ENCODE measurements around the gene CLDN16. TPM values are rescaled to one million over a fixed set of nuclear protein-coding genes. Genes with fewer than 3 reads are reported as not detected.

Gene CLDN16
- total and polyA plus RNA-seq, 7 donors: not detected

GRCh38 chr3:190356246-190356645 lies 31.7 kb upstream of the CLDN16 start:
- Histone ChIP-seq H3K4me3 (no peak overlapping the region), H3K4me1 (no peaks in the 10 kb centered on the region), H3K9me3 (no peaks in the 10 kb centered on the region), H3K27me3 (ENCODE audit: insufficient read depth in 3 of 3, low read length in 2 of 3) (no peaks in the 10 kb centered on the region), H3K27ac (no peak overlapping the region), H3K36me3 (ENCODE audit: insufficient read depth in 1 of 2, low read depth in 1 of 2) (no peaks in the 10 kb centered on the region)
- DNase-seq: no peak
- no peak for ATAC-seq
- TF ChIP-seq CTCF (IDR thresholded peaks at IDR 0.05): no peak
- intact Hi-C loops (cut with DNase I): no loop called here

DNA sequence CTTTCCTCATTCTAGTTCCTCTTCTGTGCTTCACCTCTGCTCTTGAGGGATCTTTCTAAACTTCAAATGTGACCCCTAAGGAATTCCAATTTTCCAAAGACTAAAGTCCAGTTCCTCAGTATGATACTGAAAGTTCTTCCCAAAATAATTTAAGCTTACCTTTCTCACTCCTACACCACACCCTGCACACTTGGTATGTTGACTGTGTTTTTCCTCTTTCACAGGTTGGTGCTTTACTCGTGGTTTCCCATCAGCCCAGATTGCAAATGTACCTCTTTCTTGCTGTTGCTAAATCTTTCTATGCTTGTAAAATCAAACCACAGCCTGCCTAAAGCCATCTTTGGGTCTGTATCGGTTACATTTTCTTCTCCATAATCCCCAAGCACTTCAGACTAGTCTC lies 30.5 kb upstream of the CLDN16 start:
- 34 to 46% (median 42%) methylated on average over 2 of the region's 2 CpGs for WGBS, 3 donors
- no peak for ATAC-seq
- no peaks in the 10 kb centered on the region for H3K9me3 ChIP-seq
- H3K36me3 ChIP-seq (ENCODE audit: insufficient read depth in 1 of 2, low read depth in 1 of 2): no peaks in the 10 kb centered on the region
- TF ChIP-seq CTCF (IDR thresholded peaks at IDR 0.05): no peak
- H3K4me1 ChIP-seq: no peaks in the 10 kb centered on the region
- no peak overlapping the region for H3K4me3 ChIP-seq
- no peaks in the 10 kb centered on the region for H3K27me3 ChIP-seq (ENCODE audit: insufficient read depth in 3 of 3, low read length in 2 of 3)
- no peak for DNase-seq
- no peak overlapping the region for H3K27ac ChIP-seq
- intact Hi-C loops (cut with DNase I): no loop called here

- Histone ChIP-seq H3K4me3 (no peak overlapping the region), H3K36me3 (ENCODE audit: insufficient read depth in 1 of 2, low read depth in 1 of 2) (no peaks in the 10 kb centered on the region), H3K27me3 (ENCODE audit: insufficient read depth in 3 of 3, low read length in 2 of 3) (no peaks in the 10 kb centered on the region), H3K9me3 (no peaks in the 10 kb centered on the region), H3K27ac (no peak overlapping the region), H3K4me1 (no peaks in the 10 kb centered on the region)
- ATAC-seq (no peak), DNase-seq (no peak)
- intact Hi-C loops (cut with DNase I): no loop called here
- TF ChIP-seq CTCF (IDR thresholded peaks at IDR 0.05): no peak
- WGBS, 3 donors: 40 to 67% (median 49%) methylated on average over 2 of the region's 2 CpGs
Measured at GRCh38 chr3:190359813-190360212, 28.1 kb upstream of the CLDN16 start.

GRCh38 chr3:190360228-190360627 lies 27.7 kb upstream of the CLDN16 start:
- no peak for TF ChIP-seq CTCF (IDR thresholded peaks at IDR 0.05)
- H3K4me1 ChIP-seq: no peaks in the 10 kb centered on the region
- H3K36me3 ChIP-seq (ENCODE audit: insufficient read depth in 1 of 2, low read depth in 1 of 2): no peaks in the 10 kb centered on the region
- H3K27ac ChIP-seq: no peak overlapping the region
- H3K4me3 ChIP-seq: no peak overlapping the region
- DNase-seq (no peak), ATAC-seq (no peak)
- intact Hi-C loops (cut with DNase I): no loop called here
- H3K27me3 ChIP-seq (ENCODE audit: insufficient read depth in 3 of 3, low read length in 2 of 3): no peaks in the 10 kb centered on the region
- 88 to 91% (median 89%) methylated on average over 2 of the region's 2 CpGs for WGBS, 3 donors
- H3K9me3 ChIP-seq: no peaks in the 10 kb centered on the region

DNA sequence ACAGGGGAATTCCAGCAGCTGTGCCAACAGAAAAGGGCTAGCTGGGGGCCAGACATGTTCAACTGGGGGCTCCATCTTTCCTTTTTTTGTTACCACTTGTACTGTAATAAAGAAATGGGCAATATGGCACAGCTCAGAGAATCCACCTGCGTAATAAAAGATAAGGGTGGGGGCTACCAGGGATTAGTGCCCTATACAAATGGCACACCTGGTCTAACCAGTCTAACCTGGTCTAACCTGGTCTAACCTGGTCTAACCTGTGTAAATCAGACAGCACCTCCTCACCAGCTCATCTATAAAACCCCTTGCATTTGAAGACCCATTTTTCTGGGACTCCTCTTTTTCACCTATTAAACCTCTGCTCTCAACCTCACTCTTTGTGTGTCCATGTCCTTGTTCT lies 26.2 kb upstream of the CLDN16 start:
- ATAC-seq (no peak), DNase-seq (no peak)
- WGBS, 3 donors: 93 to 96% (median 93%) methylated on average over 1 of the region's 1 CpG
- Histone ChIP-seq H3K27ac (no peak overlapping the region), H3K4me3 (no peak overlapping the region), H3K9me3 (no peaks in the 10 kb centered on the region), H3K36me3 (ENCODE audit: insufficient read depth in 1 of 2, low read depth in 1 of 2) (no peaks in the 10 kb centered on the region), H3K4me1 (no peaks in the 10 kb centered on the region), H3K27me3 (ENCODE audit: insufficient read depth in 3 of 3, low read length in 2 of 3) (no peaks in the 10 kb centered on the region)
- intact Hi-C loops (cut with DNase I): no loop called here
- TF ChIP-seq CTCF (IDR thresholded peaks at IDR 0.05): no peak

Data from psoas muscle (tissue), 8 donors.